SK-N-SH (cell line): Measurements from ENCODE around the gene THTPA. TPM values are rescaled to one million over a fixed set of nuclear protein-coding genes. Genes with fewer than 3 reads are reported as not detected.

ENCODE experiments used
- CTCF ChIA-PET: fragments of 300-600, 350-600 bp; formaldehyde crosslinking; extraction: SDS; loops from one replicate; lab custom pipeline; 2021; lab: Yijun Ruan, JAX
- POLR2A ChIA-PET: fragments of 350-600 bp; sonication (Branson Sonifier 250); formaldehyde crosslinking; extraction: SDS; loops from one replicate; lab custom pipeline; 2020; ENCODE audit warnings: antibody characterized with exemption, inconsistent platforms; lab: Yijun Ruan, JAX
- DNase-seq: peaks from one replicate; pipeline ENCODE4 v3.0.0; 2012
- H2AFZ ChIP-seq: fragments of 200-600 bp; sonication (generic); 2 replicates; pipeline ENCODE4 v1.8.1; 2016; ENCODE audit warnings: antibody characterized with exemption, mild to moderate bottlenecking, low read depth
- H3F3A ChIP-seq: fragments of 200-600 bp; sonication (generic); replicated peaks from 2 replicates; pipeline ENCODE3; 2016; ENCODE audit warnings: antibody characterized with exemption, mild to moderate bottlenecking; ENCODE audit not compliant: insufficient read depth
- H3K27ac ChIP-seq, 2 experiments: fragments of 200-500 bp in 1 of 2; fragments of 200-600 bp in 1 of 2; sonication (Bioruptor generic) in 1 of 2; sonication (generic), shearing (Covaris generic) in 1 of 2; 2 replicates each; pipeline versions ENCODE4 v1.5.1 to v1.6.1; 2014 to 2016; ENCODE audit warnings: low read depth in 2 of 2, inconsistent platforms in 1 of 2, low read length in 1 of 2, mild to moderate bottlenecking in 1 of 2, mixed read lengths in 1 of 2
- H3K27me3 ChIP-seq: fragments of 200-600 bp; sonication (generic), shearing (Covaris generic); 2 replicates; pipeline ENCODE4 v1.6.1; 2016; ENCODE audit warnings: mixed run types; ENCODE audit not compliant: insufficient read depth
- H3K36me3 ChIP-seq, 2 experiments: fragments of 200-500 bp in 1 of 2; fragments of 200-600 bp in 1 of 2; sonication (Bioruptor generic) in 1 of 2; sonication (generic) in 1 of 2; replicated peaks in 1 of 2; 2 replicates each; pipeline versions ENCODE3 to v1.5.1; 2014 to 2016; ENCODE audit warnings: low read length in 1 of 2, mild to moderate bottlenecking in 1 of 2; ENCODE audit not compliant: insufficient read depth in 2 of 2, control insufficient read depth in 1 of 2
- H3K4me1 ChIP-seq, 2 experiments: fragments of 200-500 bp in 1 of 2; fragments of 200-600 bp in 1 of 2; sonication (Bioruptor generic) in 1 of 2; sonication (generic), shearing (Covaris generic) in 1 of 2; 2 replicates each; pipeline versions ENCODE4 v1.5.1 to v1.6.1; 2014 to 2016; ENCODE audit warnings: low read depth in 1 of 2, low read length in 1 of 2, mixed run types in 1 of 2; ENCODE audit not compliant: insufficient read depth in 2 of 2, control insufficient read depth in 1 of 2
- H3K4me2 ChIP-seq: fragments of 200-600 bp; sonication (generic), shearing (Covaris generic); 2 replicates; pipeline ENCODE4 v1.6.1; 2017; ENCODE audit warnings: mixed run types
- H3K4me3 ChIP-seq, 2 experiments: fragments of 200-500 bp in 1 of 2; fragments of 200-600 bp in 1 of 2; sonication (Bioruptor generic) in 1 of 2; sonication (generic), shearing (Covaris generic) in 1 of 2; 2 replicates each; pipeline versions ENCODE4 v1.5.1 to v1.8.1; 2014 to 2016; ENCODE audit warnings: low read depth in 2 of 2, inconsistent platforms in 1 of 2, low read length in 1 of 2, mild to moderate bottlenecking in 1 of 2, mixed read lengths in 1 of 2, moderate library complexity in 1 of 2
- H3K79me2 ChIP-seq: fragments of 200-600 bp; sonication (generic); 2 replicates; pipeline ENCODE4 v1.8.1; 2017; ENCODE audit warnings: mild to moderate bottlenecking; ENCODE audit not compliant: insufficient read depth
- H3K9ac ChIP-seq: fragments of 200-600 bp; sonication (generic); 2 replicates; pipeline ENCODE4 v1.6.1; 2017; ENCODE audit warnings: mixed run types
- H3K9me2 ChIP-seq: fragments of 200-600 bp; sonication (generic); 2 replicates; pipeline ENCODE4 v1.6.1; 2017; ENCODE audit warnings: mixed run types
- H3K9me3 ChIP-seq: fragments of 200-600 bp; sonication (generic); 2 replicates; pipeline ENCODE4 v1.6.1; 2017; ENCODE audit warnings: mixed run types, mild to moderate bottlenecking, moderate library complexity
- H4K20me1 ChIP-seq: fragments of 200-600 bp; sonication (generic); 2 replicates; pipeline ENCODE4 v1.6.1; 2017; ENCODE audit warnings: mild to moderate bottlenecking, mixed run types; ENCODE audit not compliant: insufficient read depth
- CHD2 ChIP-seq: fragments of 150-350 bp; IDR thresholded peaks from 2 replicates; pipeline ENCODE4 v1.6.1; 2018; ENCODE audit warnings: low read length; ENCODE audit not compliant: partially characterized antibody
- EP300 ChIP-seq, 2 experiments: IDR thresholded peaks; 2 replicates each; pipeline versions ENCODE4 v1.4.0 to v1.6.1; 2012; ENCODE audit warnings: borderline replicate concordance in 1 of 2, low read depth in 1 of 2, low read length in 1 of 2
- EZH2phosphoT487 ChIP-seq: fragments of 200-600 bp; sonication (generic); IDR thresholded peaks from 2 replicates; pipeline ENCODE4 v1.6.1; 2017; ENCODE audit warnings: low read depth, mixed run types, mild to moderate bottlenecking, antibody characterized with exemption, moderate library complexity, borderline replicate concordance
- FOSL2 ChIP-seq: IDR thresholded peaks from 2 replicates; pipeline ENCODE4 v1.4.0; 2012; ENCODE audit warnings: low read depth, mild to moderate bottlenecking, moderate library complexity, borderline replicate concordance
- FOXJ3 ChIP-seq: sonication (generic); formaldehyde crosslinking; IDR thresholded peaks from 2 replicates; pipeline ENCODE4 v1.5.1; 2020; ENCODE audit warnings: mild to moderate bottlenecking, missing genetic modification reagents
- JUND ChIP-seq: IDR thresholded peaks from 2 replicates; pipeline ENCODE4 v1.4.0; 2012
- MEF2A ChIP-seq: IDR thresholded peaks from 2 replicates; pipeline ENCODE4 v1.4.0; 2012; ENCODE audit warnings: low read depth, borderline replicate concordance
- NFIC ChIP-seq: IDR thresholded peaks from 2 replicates; pipeline ENCODE4 v1.4.0; 2012; ENCODE audit warnings: borderline replicate concordance
- POLR2AphosphoS5 ChIP-seq: IDR thresholded peaks from 2 replicates; pipeline ENCODE4 v1.6.1; 2012; ENCODE audit warnings: low read depth, low read length
- RAD21 ChIP-seq: IDR thresholded peaks from 2 replicates; pipeline ENCODE4 v1.6.1; 2012; ENCODE audit warnings: mild to moderate bottlenecking, low read length
- RCOR1 ChIP-seq: fragments of 150-350 bp; IDR thresholded peaks from 2 replicates; pipeline ENCODE4 v1.6.1; 2017; ENCODE audit warnings: antibody characterized with exemption, low read length
- RXRA ChIP-seq: IDR thresholded peaks from 2 replicates; pipeline ENCODE4 v1.4.0; 2012; ENCODE audit warnings: low read depth, mild to moderate bottlenecking, borderline replicate concordance
- SMC3 ChIP-seq: IDR thresholded peaks from 2 replicates; pipeline ENCODE4 v1.6.1; 2012; ENCODE audit warnings: low read depth, low read length, improper control_type of control experiment
- TAF1 ChIP-seq: IDR thresholded peaks from 2 replicates; pipeline ENCODE4 v1.6.1; 2012; ENCODE audit warnings: low read depth, mild to moderate bottlenecking, low read length, moderate library complexity, borderline replicate concordance
- TCF12 ChIP-seq: IDR thresholded peaks from 2 replicates; pipeline ENCODE4 v1.4.0; 2012
- YY1 ChIP-seq: IDR thresholded peaks from 2 replicates; pipeline ENCODE4 v1.4.0; 2012; ENCODE audit warnings: low read depth, mild to moderate bottlenecking
- WGBS: methylation state at CpG from one replicate; pipeline ENCODE4 v1.1.6; 2017; ENCODE audit warnings: low lambda C conversion rate; 5-methylcytosine and 5-hydroxymethylcytosine counted together
- polyA plus RNA-seq, 3 experiments: library from polyadenylated mRNA; depleted of rRNA; stranded (reverse); fragments of >200 nt; gene quantifications; 2 replicates each; pipeline ENCODE4 v1.2.3, GENCODE V29; 2012
- TF ChIP-seq, protein P1 (sequence below): IDR thresholded peaks from 2 replicates; pipeline ENCODE4 v1.4.0; 2012; ENCODE audit warnings: low read depth
- TF ChIP-seq, protein P2 (sequence below): fragments of 150-350 bp; IDR thresholded peaks from 2 replicates; pipeline ENCODE4 v1.6.1; 2016; ENCODE audit warnings: mild to moderate bottlenecking, low read depth, low read length
- TF ChIP-seq, protein P3 (sequence below): IDR thresholded peaks from 2 replicates; pipeline ENCODE4 v1.4.0; 2012; ENCODE audit warnings: low read depth, borderline replicate concordance
- TF ChIP-seq, protein P4 (sequence below): IDR thresholded peaks from 2 replicates; pipeline ENCODE4; 2012
- TF ChIP-seq, protein P5 (sequence below): IDR thresholded peaks from 2 replicates; pipeline ENCODE4 v1.4.0; 2012; ENCODE audit warnings: low read depth, borderline replicate concordance

The THTPA gene
- polyA plus RNA-seq, 1 of the 3 experiments (the other 2 are of a cell fraction), result 16.3 TPM

DNA sequence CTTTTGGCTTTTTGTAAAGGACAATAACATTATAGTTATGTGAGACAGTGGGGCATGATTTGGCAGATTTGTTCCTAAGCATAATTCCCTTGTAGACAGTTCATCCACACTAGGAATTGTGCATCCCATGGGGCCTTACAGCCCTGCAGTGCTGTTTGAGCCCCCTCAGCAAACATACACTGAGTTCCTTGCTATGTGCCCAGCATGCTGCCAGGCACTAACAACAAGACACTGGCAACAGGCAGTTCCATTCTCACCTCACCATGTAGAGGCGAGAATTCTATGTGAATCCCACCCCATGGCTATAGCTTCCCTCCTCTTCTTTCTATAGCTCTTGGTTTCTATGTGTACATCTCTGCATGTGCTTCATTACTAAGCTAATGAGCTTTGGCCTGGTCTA, 1.9 kb downstream of the THTPA start:
- 100% methylated on average over 1 of the region's 1 CpG for WGBS
- no peaks in the 10 kb centered on the region for H3K9me3 ChIP-seq
- H3K4me1 ChIP-seq, result peaks cover 5 to 13% of the 10 kb centered on the region in 2 experiments; a peak in 1 of 4 replicates
- no peaks in the 10 kb centered on the region for H3K27me3 ChIP-seq
- no peak overlapping the region for H3K9ac ChIP-seq
- no peak for DNase-seq
- ChIA-PET POLR2A (interaction anchor here (0.6 to 1.5 kb wide), 3 partner anchors 9 to 86 kb away, joined by 3 to 4 read pairs (median 3); no protein-coding TSS in a partner anchor), CTCF (interaction anchor here (1.6 to 19.5 kb wide), 9 partner anchors 10 to 231 kb away, joined by 4 to 785 read pairs (median 67); partner anchors contain the start of genes AP1G2 and NGDN)
- H2AFZ ChIP-seq, result no peak overlapping the region
- no peaks in the 10 kb centered on the region for H4K20me1 ChIP-seq
- H3K36me3 ChIP-seq, result peaks cover 17 to 36% of the 10 kb centered on the region in 2 experiments
- TF ChIP-seq RCOR1, result no peak
- H3K4me2 ChIP-seq, result peak overlapping the region; percentile 93; the same call in 1 of the 2 replicates
- no peak overlapping the region for H3K27ac ChIP-seq
- no peaks in the 10 kb centered on the region for H3K9me2 ChIP-seq
- peaks cover 14% of the 10 kb centered on the region; the same call in 1 of the 2 replicates for H3K79me2 ChIP-seq
- H3K4me3 ChIP-seq, result no peak overlapping the region
- H3F3A ChIP-seq, result peaks cover 4% of the 10 kb centered on the region

DNA sequence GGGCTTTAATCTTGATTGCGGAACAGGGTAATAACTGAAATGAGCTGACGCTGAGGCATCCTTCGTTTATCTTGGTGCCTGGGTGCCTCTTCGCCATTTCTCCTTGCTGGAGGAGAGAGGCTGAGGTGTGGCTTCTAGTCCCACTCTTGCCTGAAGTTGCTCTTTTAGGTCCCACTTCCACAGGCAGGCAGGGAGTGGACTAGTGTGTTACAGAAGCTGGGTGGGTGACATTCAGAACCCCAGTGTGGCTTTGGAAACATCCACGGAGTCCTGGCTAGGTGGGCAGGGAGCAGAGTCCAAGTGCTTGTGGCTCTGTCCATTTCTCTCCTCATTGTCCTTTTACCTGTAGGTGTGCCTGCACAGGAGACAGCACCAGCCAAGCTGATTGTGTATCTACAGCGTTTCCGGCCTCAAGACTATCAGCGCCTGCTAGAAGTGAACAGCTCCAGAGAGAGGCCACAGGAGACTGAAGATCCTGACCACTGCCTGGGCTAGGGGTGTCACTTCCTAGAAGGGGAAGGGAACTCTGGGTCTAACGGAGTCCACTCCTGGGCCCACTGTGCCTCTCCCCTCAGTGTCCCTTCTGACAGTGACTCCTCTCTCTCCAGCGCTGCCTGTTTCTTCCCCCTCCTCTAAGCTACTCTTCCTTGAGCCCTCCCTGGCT, 2.4 kb downstream of the THTPA start:
- no peak overlapping the region for H3K27ac ChIP-seq
- ChIA-PET CTCF (interaction anchor here (0.6 to 19.5 kb wide), 18 partner anchors 7 to 272 kb away, joined by 3 to 785 read pairs (median 9); partner anchors contain the start of genes AP1G2, HOMEZ, JPH4 and NGDN), POLR2A (interaction anchor here (0.5 to 1.1 kb wide), 3 partner anchors 10 to 84 kb away, joined by 3 to 4 read pairs (median 4); no protein-coding TSS in a partner anchor)
- H4K20me1 ChIP-seq, result no peaks in the 10 kb centered on the region
- no peaks in the 10 kb centered on the region for H3K9me3 ChIP-seq
- WGBS, result 93% methylated on average over 6 of the region's 10 CpGs
- no peak overlapping the region for H3K4me3 ChIP-seq
- peak overlapping the region; percentile 93; the same call in 1 of the 2 replicates for H3K4me2 ChIP-seq
- no peak overlapping the region for H2AFZ ChIP-seq
- TF ChIP-seq RAD21 (no peak), MEF2A (no peak), SMC3 (no peak), TCF12 (no peak), FOXJ3 (CRISPR knock-in tag) (no peak), POLR2AphosphoS5 (no peak), EZH2phosphoT487 (no peak), YY1 (no peak), EP300 (IDR thresholded peaks at IDR 0.05; ENCODE audit: borderline replicate concordance in 1 of 2, low read depth in 1 of 2, low read length in 1 of 2) (no peak), NFIC (no peak), CHD2 (no peak), FOSL2 (no peak), JUND (no peak), RXRA (no peak), TAF1 (no peak)
- TF ChIP-seq, protein P1, sequence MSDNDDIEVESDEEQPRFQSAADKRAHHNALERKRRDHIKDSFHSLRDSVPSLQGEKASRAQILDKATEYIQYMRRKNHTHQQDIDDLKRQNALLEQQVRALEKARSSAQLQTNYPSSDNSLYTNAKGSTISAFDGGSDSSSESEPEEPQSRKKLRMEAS, result no peak
- TF ChIP-seq, protein P2, sequence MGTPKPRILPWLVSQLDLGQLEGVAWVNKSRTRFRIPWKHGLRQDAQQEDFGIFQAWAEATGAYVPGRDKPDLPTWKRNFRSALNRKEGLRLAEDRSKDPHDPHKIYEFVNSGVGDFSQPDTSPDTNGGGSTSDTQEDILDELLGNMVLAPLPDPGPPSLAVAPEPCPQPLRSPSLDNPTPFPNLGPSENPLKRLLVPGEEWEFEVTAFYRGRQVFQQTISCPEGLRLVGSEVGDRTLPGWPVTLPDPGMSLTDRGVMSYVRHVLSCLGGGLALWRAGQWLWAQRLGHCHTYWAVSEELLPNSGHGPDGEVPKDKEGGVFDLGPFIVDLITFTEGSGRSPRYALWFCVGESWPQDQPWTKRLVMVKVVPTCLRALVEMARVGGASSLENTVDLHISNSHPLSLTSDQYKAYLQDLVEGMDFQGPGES, result no peak
- TF ChIP-seq, protein P3, sequence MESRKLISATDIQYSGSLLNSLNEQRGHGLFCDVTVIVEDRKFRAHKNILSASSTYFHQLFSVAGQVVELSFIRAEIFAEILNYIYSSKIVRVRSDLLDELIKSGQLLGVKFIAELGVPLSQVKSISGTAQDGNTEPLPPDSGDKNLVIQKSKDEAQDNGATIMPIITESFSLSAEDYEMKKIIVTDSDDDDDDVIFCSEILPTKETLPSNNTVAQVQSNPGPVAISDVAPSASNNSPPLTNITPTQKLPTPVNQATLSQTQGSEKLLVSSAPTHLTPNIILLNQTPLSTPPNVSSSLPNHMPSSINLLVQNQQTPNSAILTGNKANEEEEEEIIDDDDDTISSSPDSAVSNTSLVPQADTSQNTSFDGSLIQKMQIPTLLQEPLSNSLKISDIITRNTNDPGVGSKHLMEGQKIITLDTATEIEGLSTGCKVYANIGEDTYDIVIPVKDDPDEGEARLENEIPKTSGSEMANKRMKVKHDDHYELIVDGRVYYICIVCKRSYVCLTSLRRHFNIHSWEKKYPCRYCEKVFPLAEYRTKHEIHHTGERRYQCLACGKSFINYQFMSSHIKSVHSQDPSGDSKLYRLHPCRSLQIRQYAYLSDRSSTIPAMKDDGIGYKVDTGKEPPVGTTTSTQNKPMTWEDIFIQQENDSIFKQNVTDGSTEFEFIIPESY, result no peak
- TF ChIP-seq, protein P4, sequence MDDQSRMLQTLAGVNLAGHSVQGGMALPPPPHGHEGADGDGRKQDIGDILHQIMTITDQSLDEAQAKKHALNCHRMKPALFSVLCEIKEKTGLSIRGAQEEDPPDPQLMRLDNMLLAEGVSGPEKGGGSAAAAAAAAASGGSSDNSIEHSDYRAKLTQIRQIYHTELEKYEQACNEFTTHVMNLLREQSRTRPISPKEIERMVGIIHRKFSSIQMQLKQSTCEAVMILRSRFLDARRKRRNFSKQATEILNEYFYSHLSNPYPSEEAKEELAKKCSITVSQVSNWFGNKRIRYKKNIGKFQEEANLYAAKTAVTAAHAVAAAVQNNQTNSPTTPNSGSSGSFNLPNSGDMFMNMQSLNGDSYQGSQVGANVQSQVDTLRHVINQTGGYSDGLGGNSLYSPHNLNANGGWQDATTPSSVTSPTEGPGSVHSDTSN, result no peak
- TF ChIP-seq, protein P5, sequence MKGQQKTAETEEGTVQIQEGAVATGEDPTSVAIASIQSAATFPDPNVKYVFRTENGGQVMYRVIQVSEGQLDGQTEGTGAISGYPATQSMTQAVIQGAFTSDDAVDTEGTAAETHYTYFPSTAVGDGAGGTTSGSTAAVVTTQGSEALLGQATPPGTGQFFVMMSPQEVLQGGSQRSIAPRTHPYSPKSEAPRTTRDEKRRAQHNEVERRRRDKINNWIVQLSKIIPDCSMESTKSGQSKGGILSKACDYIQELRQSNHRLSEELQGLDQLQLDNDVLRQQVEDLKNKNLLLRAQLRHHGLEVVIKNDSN, result no peak
- peaks cover 17 to 41% of the 10 kb centered on the region in 2 experiments for H3K36me3 ChIP-seq
- H3F3A ChIP-seq, result peaks cover 4% of the 10 kb centered on the region
- H3K4me1 ChIP-seq, result peaks cover 5 to 13% of the 10 kb centered on the region in 2 experiments; a peak in 1 of 4 replicates
- no peaks in the 10 kb centered on the region for H3K9me2 ChIP-seq
- no peaks in the 10 kb centered on the region for H3K27me3 ChIP-seq
- H3K79me2 ChIP-seq, result peaks cover 14% of the 10 kb centered on the region; the same call in 1 of the 2 replicates
- no peak overlapping the region for H3K9ac ChIP-seq
- no peak for DNase-seq
